Measurements from ENCODE around the gene PBX4.

PBX4 gene

GRCh38 chr19:19530423-19530804 lies 88.1 kb downstream of the PBX4 start:
- H3K4me3 ChIP-seq (replicated peaks; ENCODE audit: low read depth, low read length): no peak overlapping the region
- no peak for DNase-seq (ENCODE audit: extremely low read depth, low read depth)
- TF ChIP-seq CTCF (IDR thresholded peaks at IDR 0.05; ENCODE audit: low read depth, low read length, missing control alignments): no peak

- H3K4me3 ChIP-seq (replicated peaks; ENCODE audit: low read depth, low read length): no peak overlapping the region
- no peak for TF ChIP-seq CTCF (IDR thresholded peaks at IDR 0.05; ENCODE audit: low read depth, low read length, missing control alignments)
- no peak for DNase-seq (ENCODE audit: extremely low read depth, low read depth)
These were observed 88.6 kb downstream of the PBX4 start for GRCh38 chr19:19529783-19530422.

GRCh38 chr19:19528721-19529490 lies 89.6 kb downstream of the PBX4 start, which contains the start of gene YJEFN3:
Gene YJEFN3, plus strand, starts transcription at chr19:19528911. Its CDS starts 22 bp downstream, at chr19:19528933.
- DNase-seq (ENCODE audit: extremely low read depth, low read depth): no peak
- no peak for TF ChIP-seq CTCF (IDR thresholded peaks at IDR 0.05; ENCODE audit: low read depth, low read length, missing control alignments)

GRCh38 chr19:19527674-19528625 lies 90.5 kb downstream of the PBX4 start:
- no peak overlapping the region for H3K4me3 ChIP-seq (replicated peaks; ENCODE audit: low read depth, low read length)
- no peak for DNase-seq (ENCODE audit: extremely low read depth, low read depth)
- TF ChIP-seq CTCF (IDR thresholded peaks at IDR 0.05; ENCODE audit: low read depth, low read length, missing control alignments): no peak

More at GRCh38 chr19:19528721-19529490, 89.6 kb downstream of the PBX4 start, which contains the start of gene YJEFN3:
- no peak within 1 kb of the TSS for H3K4me3 ChIP-seq (replicated peaks; ENCODE audit: low read depth, low read length)

GRCh38 chr19:19527371-19527656 lies 91.2 kb downstream of the PBX4 start:
- no peak for DNase-seq (ENCODE audit: extremely low read depth, low read depth)
- H3K4me3 ChIP-seq (replicated peaks; ENCODE audit: low read depth, low read length): no peak overlapping the region
- no peak for TF ChIP-seq CTCF (IDR thresholded peaks at IDR 0.05; ENCODE audit: low read depth, low read length, missing control alignments)

GRCh38 chr19:19526581-19527370 lies 91.7 kb downstream of the PBX4 start:
- no peak overlapping the region for H3K4me3 ChIP-seq (replicated peaks; ENCODE audit: low read depth, low read length)
- no peak for DNase-seq (ENCODE audit: extremely low read depth, low read depth)
- no peak for TF ChIP-seq CTCF (IDR thresholded peaks at IDR 0.05; ENCODE audit: low read depth, low read length, missing control alignments)
